ENCODE data around the gene NEB.
"Not testable (repeated sequence)": the region's sequence is repeated elsewhere in the genome, so short reads cannot be mapped to it uniquely, and the experiment has no call there.

Gene NEB

GRCh38 chr2:151591250-151591907 lies 142.9 kb downstream of the NEB start:
- no CpG with 5 or more reads among the region's 5 CpGs for WGBS, 2 experiments (ENCODE audit: insufficient coverage in 2 of 2)
- not testable (repeated sequence) for H3K9me3 ChIP-seq (ENCODE audit: control insufficient read depth, low read length); H3K27ac ChIP-seq (ENCODE audit: low read depth, low read length, severe bottlenecking); H3K4me1 ChIP-seq (ENCODE audit: control insufficient read depth, insufficient read depth, low read length, poor library complexity, severe bottlenecking); H3K36me3 ChIP-seq (ENCODE audit: control insufficient read depth, insufficient read depth, low read length); H3K4me3 ChIP-seq (ENCODE audit: extremely low read depth, insufficient read depth, low read length, poor library complexity, severe bottlenecking)

DNA sequence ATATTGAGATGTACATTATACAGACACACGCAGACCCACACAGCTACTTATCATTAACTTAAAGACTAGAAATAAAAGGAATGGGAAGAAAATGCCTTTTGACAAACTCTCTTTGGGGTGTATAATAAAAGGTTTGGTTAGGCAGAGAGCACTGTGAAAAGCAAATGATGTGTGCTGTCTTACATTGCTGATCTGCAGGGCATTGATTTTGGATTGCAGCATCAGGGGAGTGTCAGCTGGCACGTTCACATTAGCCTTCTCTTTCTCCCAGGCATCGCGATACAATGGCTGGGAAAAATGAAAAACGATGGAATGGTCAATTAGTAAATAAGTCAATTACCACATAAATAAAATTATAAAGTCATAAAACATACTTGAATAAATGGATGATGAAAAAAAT lies 153.0 kb downstream of the NEB start:
- H3K9me3 ChIP-seq (ENCODE audit: control insufficient read depth, low read length); H3K4me3 ChIP-seq (ENCODE audit: extremely low read depth, insufficient read depth, low read length, poor library complexity, severe bottlenecking); H3K36me3 ChIP-seq (ENCODE audit: control insufficient read depth, insufficient read depth, low read length); H3K27ac ChIP-seq (ENCODE audit: low read depth, low read length, severe bottlenecking); H3K4me1 ChIP-seq (ENCODE audit: control insufficient read depth, insufficient read depth, low read length, poor library complexity, severe bottlenecking): not testable (repeated sequence)
- WGBS, 2 experiments (ENCODE audit: insufficient coverage in 2 of 2) = no CpG with 5 or more reads among the region's 5 CpGs

DNA sequence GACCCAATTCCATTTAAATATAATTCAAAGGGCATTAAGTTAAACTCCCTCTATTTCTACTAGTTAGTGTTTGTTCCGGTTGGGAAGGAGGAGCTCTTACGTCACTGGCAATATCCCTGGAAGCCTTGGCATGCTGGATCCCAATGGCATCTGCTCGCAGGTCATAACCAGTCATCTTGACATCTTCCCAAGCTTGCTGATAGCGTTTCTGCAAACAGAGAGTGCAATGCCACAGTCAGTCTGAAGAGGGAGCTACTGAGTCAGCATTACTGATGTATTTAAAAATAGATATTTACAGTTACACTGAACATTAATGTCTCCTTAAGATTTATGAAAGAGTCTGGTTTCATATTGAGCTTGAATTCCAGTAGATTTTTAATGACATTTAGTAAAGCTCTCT lies 153.6 kb downstream of the NEB start:
- H3K4me1 ChIP-seq (ENCODE audit: control insufficient read depth, insufficient read depth, low read length, poor library complexity, severe bottlenecking); H3K36me3 ChIP-seq (ENCODE audit: control insufficient read depth, insufficient read depth, low read length); H3K9me3 ChIP-seq (ENCODE audit: control insufficient read depth, low read length); H3K27ac ChIP-seq (ENCODE audit: low read depth, low read length, severe bottlenecking); H3K4me3 ChIP-seq (ENCODE audit: extremely low read depth, insufficient read depth, low read length, poor library complexity, severe bottlenecking): not testable (repeated sequence)
- WGBS, 2 experiments (ENCODE audit: insufficient coverage in 2 of 2) = no CpG with 5 or more reads among the region's 4 CpGs

DNA sequence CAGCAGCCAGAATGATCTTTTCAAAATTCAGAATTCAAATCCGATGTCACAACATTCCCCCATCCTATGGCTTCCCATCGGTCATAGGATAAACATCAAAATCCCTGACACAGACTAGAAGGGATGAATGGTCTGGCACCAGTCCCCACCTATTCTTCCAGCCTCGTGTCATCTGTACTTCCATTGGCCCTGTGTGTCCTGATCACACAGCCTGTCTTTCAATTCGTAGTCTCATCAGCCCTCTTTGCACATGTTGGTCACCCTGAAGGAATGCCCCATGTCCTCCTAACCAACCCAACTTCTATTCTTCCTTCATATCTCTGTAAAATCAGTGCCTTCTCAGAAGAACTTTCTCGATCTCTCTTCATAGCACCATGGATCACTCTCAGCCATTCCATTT lies 157.2 kb downstream of the NEB start:
- 85 to 90% methylated on average over 5 of the region's 5 CpGs for WGBS, 2 experiments (ENCODE audit: insufficient coverage in 2 of 2)
- Histone ChIP-seq H3K9me3 (ENCODE audit: control insufficient read depth, low read length) (no peaks in the 10 kb centered on the region), H3K36me3 (ENCODE audit: control insufficient read depth, insufficient read depth, low read length) (no peaks in the 10 kb centered on the region), H3K4me3 (ENCODE audit: extremely low read depth, insufficient read depth, low read length, poor library complexity, severe bottlenecking) (no peak overlapping the region), H3K27ac (ENCODE audit: low read depth, low read length, severe bottlenecking) (no peak overlapping the region), H3K4me1 (ENCODE audit: control insufficient read depth, insufficient read depth, low read length, poor library complexity, severe bottlenecking) (no peaks in the 10 kb centered on the region)

DNA sequence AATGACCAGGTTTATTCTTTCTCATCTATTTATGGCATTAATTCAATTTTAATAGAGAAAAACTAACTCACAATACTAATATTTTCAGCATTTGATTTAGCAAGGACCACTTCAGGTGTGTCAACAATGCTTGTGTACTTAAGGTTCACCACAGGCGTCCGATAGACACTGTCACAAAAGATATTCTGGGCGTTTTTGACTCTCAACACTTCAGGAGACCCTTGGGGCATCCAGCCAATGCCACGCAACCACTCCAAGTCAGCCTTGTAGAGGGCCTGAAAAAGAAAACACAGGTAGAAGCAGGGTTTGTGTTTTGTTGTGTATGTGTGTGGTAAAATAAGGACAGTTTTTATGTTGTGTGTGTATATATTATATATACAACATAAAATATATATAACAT lies 158.2 kb downstream of the NEB start:
- WGBS, 2 experiments (ENCODE audit: insufficient coverage in 2 of 2) = 89 to 90% methylated on average over 4 of the region's 4 CpGs
- H3K36me3 ChIP-seq (ENCODE audit: control insufficient read depth, insufficient read depth, low read length) = no peaks in the 10 kb centered on the region
- H3K4me1 ChIP-seq (ENCODE audit: control insufficient read depth, insufficient read depth, low read length, poor library complexity, severe bottlenecking) = no peaks in the 10 kb centered on the region
- no peaks in the 10 kb centered on the region for H3K9me3 ChIP-seq (ENCODE audit: control insufficient read depth, low read length)
- no peak overlapping the region for H3K27ac ChIP-seq (ENCODE audit: low read depth, low read length, severe bottlenecking)
- H3K4me3 ChIP-seq (ENCODE audit: extremely low read depth, insufficient read depth, low read length, poor library complexity, severe bottlenecking) = no peak overlapping the region

GRCh38 chr2:151575338-151575737 lies 158.9 kb downstream of the NEB start:
- no peaks in the 10 kb centered on the region for H3K36me3 ChIP-seq (ENCODE audit: control insufficient read depth, insufficient read depth, low read length)
- H3K27ac ChIP-seq (ENCODE audit: low read depth, low read length, severe bottlenecking) = no peak overlapping the region
- no peak overlapping the region for H3K4me3 ChIP-seq (ENCODE audit: extremely low read depth, insufficient read depth, low read length, poor library complexity, severe bottlenecking)
- no peaks in the 10 kb centered on the region for H3K9me3 ChIP-seq (ENCODE audit: control insufficient read depth, low read length)
- H3K4me1 ChIP-seq (ENCODE audit: control insufficient read depth, insufficient read depth, low read length, poor library complexity, severe bottlenecking) = no peaks in the 10 kb centered on the region
- WGBS, 2 experiments (ENCODE audit: insufficient coverage in 2 of 2) = 94 to 100% methylated on average over 1 to 2 of the region's 5 CpGs

DNA sequence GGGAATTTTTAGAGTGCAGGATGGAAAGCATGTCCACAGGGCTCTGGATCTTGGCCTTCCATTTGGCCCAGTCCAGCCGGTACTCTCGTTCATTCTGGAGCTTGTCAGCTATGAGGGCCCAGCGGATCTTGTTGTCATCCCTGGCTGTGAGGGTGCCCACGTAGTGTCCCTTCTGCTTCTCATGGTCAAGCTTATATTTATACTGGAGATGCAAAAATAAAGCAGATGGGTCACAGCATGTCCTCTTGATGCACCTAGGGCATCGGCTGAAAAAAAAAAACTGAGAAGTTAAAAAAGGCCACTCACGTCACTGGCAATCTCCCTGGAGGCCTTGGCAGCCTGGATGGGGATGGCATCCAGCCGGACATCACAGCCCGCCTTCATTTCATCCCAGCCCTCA lies 164.1 kb downstream of the NEB start:
- Histone ChIP-seq H3K4me3 (ENCODE audit: extremely low read depth, insufficient read depth, low read length, poor library complexity, severe bottlenecking) (no peak overlapping the region), H3K9me3 (ENCODE audit: control insufficient read depth, low read length) (no peaks in the 10 kb centered on the region), H3K27ac (ENCODE audit: low read depth, low read length, severe bottlenecking) (no peak overlapping the region), H3K4me1 (ENCODE audit: control insufficient read depth, insufficient read depth, low read length, poor library complexity, severe bottlenecking) (no peaks in the 10 kb centered on the region), H3K36me3 (ENCODE audit: control insufficient read depth, insufficient read depth, low read length) (no peaks in the 10 kb centered on the region)
- WGBS, 2 experiments (ENCODE audit: insufficient coverage in 2 of 2) = 93% methylated on average over 5 of the region's 8 CpGs

GRCh38 chr2:151569167-151569566 lies 165.1 kb downstream of the NEB start:
- Histone ChIP-seq H3K27ac (ENCODE audit: low read depth, low read length, severe bottlenecking) (no peak overlapping the region), H3K4me1 (ENCODE audit: control insufficient read depth, insufficient read depth, low read length, poor library complexity, severe bottlenecking) (no peaks in the 10 kb centered on the region), H3K9me3 (ENCODE audit: control insufficient read depth, low read length) (no peaks in the 10 kb centered on the region), H3K36me3 (ENCODE audit: control insufficient read depth, insufficient read depth, low read length) (no peaks in the 10 kb centered on the region), H3K4me3 (ENCODE audit: extremely low read depth, insufficient read depth, low read length, poor library complexity, severe bottlenecking) (no peak overlapping the region)
- WGBS, 2 experiments (ENCODE audit: insufficient coverage in 2 of 2) = 90 to 96% methylated on average over 8 of the region's 8 CpGs

DNA sequence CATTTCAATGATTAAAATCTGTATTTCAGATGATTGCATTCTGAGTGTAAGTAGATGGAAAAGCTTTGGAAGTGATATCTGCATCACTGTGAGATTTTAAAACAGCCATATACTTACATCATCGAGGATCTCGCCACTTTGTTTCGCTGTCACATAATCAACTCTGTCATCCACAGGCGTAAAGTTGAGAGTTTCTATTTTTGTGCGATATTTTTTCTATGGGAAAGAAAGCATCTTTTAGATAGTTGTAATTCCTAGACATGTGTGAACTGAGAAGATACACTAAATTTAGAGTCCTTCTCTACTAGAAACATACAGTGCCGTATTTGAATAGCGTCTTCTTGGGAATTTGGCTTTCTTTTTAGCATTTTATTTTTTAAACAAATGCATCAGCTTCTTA lies 165.8 kb downstream of the NEB start:
- Histone ChIP-seq H3K27ac (ENCODE audit: low read depth, low read length, severe bottlenecking) (no peak overlapping the region), H3K9me3 (ENCODE audit: control insufficient read depth, low read length) (no peaks in the 10 kb centered on the region), H3K36me3 (ENCODE audit: control insufficient read depth, insufficient read depth, low read length) (no peaks in the 10 kb centered on the region), H3K4me1 (ENCODE audit: control insufficient read depth, insufficient read depth, low read length, poor library complexity, severe bottlenecking) (no peaks in the 10 kb centered on the region), H3K4me3 (ENCODE audit: extremely low read depth, insufficient read depth, low read length, poor library complexity, severe bottlenecking) (no peak overlapping the region)
- WGBS, 2 experiments (ENCODE audit: insufficient coverage in 2 of 2) = no CpG with 5 or more reads among the region's 7 CpGs

- H3K4me1 ChIP-seq (ENCODE audit: control insufficient read depth, insufficient read depth, low read length, poor library complexity, severe bottlenecking) = no peaks in the 10 kb centered on the region
- no peaks in the 10 kb centered on the region for H3K9me3 ChIP-seq (ENCODE audit: control insufficient read depth, low read length)
- 93 to 97% methylated on average over 3 to 4 of the region's 5 CpGs for WGBS, 2 experiments (ENCODE audit: insufficient coverage in 2 of 2)
- H3K4me3 ChIP-seq (ENCODE audit: extremely low read depth, insufficient read depth, low read length, poor library complexity, severe bottlenecking) = no peak overlapping the region
- H3K27ac ChIP-seq (ENCODE audit: low read depth, low read length, severe bottlenecking) = no peak overlapping the region
- H3K36me3 ChIP-seq (ENCODE audit: control insufficient read depth, insufficient read depth, low read length) = no peaks in the 10 kb centered on the region
Measured at GRCh38 chr2:151567006-151567405, 167.3 kb downstream of the NEB start.

GRCh38 chr2:151562398-151562797 lies 171.9 kb downstream of the NEB start:
- H3K4me3 ChIP-seq (ENCODE audit: extremely low read depth, insufficient read depth, low read length, poor library complexity, severe bottlenecking) = no peak overlapping the region
- no peak overlapping the region for H3K27ac ChIP-seq (ENCODE audit: low read depth, low read length, severe bottlenecking)
- 93 to 94% methylated on average over 7 of the region's 8 CpGs for WGBS, 2 experiments (ENCODE audit: insufficient coverage in 2 of 2)

More at GRCh38 chr2:151562398-151562797, 171.9 kb downstream of the NEB start:
- Histone ChIP-seq H3K36me3 (ENCODE audit: control insufficient read depth, insufficient read depth, low read length) (no peaks in the 10 kb centered on the region), H3K9me3 (ENCODE audit: control insufficient read depth, low read length) (no peaks in the 10 kb centered on the region), H3K4me1 (ENCODE audit: control insufficient read depth, insufficient read depth, low read length, poor library complexity, severe bottlenecking) (no peaks in the 10 kb centered on the region)

Data from mesodermal cell (in vitro differentiated cells).